GM18508 (cell line): Measurements from ENCODE around the gene CHSY3.

ENCODE experiments used
- ATAC-seq: cut with Tn5 transposase; IDR thresholded peaks from one replicate; pipeline ENCODE4 v1.9.1; 2021; ENCODE audit warnings: moderate number of reproducible peaks; ENCODE audit not compliant: insufficient read depth, unreplicated experiment

CHSY3 gene

GRCh38 chr5:129945028-129945427 lies 40.8 kb downstream of the CHSY3 start:
- no peak for ATAC-seq

- ATAC-seq: no peak
Observed at GRCh38 chr5:129945774-129946270, 41.6 kb downstream of the CHSY3 start.

GRCh38 chr5:129951039-129951438 lies 46.8 kb downstream of the CHSY3 start:
- ATAC-seq: no peak

GRCh38 chr5:129958581-129958980 lies 54.3 kb downstream of the CHSY3 start:
- no peak for ATAC-seq

- ATAC-seq: no peak
Observed at GRCh38 chr5:129960831-129961230, 56.6 kb downstream of the CHSY3 start.

- ATAC-seq: no peak
Observed at GRCh38 chr5:129962506-129962905, 58.2 kb downstream of the CHSY3 start.

- no peak for ATAC-seq
Observed at GRCh38 chr5:129963359-129963758, 59.1 kb downstream of the CHSY3 start.

GRCh38 chr5:129966071-129966470 lies 61.8 kb downstream of the CHSY3 start:
- ATAC-seq: no peak

- no peak for ATAC-seq
Observed at GRCh38 chr5:129971714-129972113, 67.4 kb downstream of the CHSY3 start.

- no peak for ATAC-seq
Observed at GRCh38 chr5:129972465-129973141, 68.3 kb downstream of the CHSY3 start.

- no peak for ATAC-seq
Observed at GRCh38 chr5:129973716-129974426, 69.6 kb downstream of the CHSY3 start.

GRCh38 chr5:129977810-129978209 lies 73.5 kb downstream of the CHSY3 start:
- peak; percentile 84 for ATAC-seq

GRCh38 chr5:129978270-129978669 lies 74.0 kb downstream of the CHSY3 start:
- ATAC-seq: no peak

GRCh38 chr5:129988453-129988852 lies 84.2 kb downstream of the CHSY3 start:
- ATAC-seq: no peak

- ATAC-seq: no peak
Observed at GRCh38 chr5:129991780-129992179, 87.5 kb downstream of the CHSY3 start.

- no peak for ATAC-seq
Observed at GRCh38 chr5:129996896-129997295, 92.6 kb downstream of the CHSY3 start.

GRCh38 chr5:130000460-130000859 lies 96.2 kb downstream of the CHSY3 start:
- ATAC-seq: no peak

GRCh38 chr5:130002183-130002582 lies 97.9 kb downstream of the CHSY3 start:
- no peak for ATAC-seq

GRCh38 chr5:130002876-130003275 lies 98.6 kb downstream of the CHSY3 start:
- no peak for ATAC-seq

- ATAC-seq: no peak
Observed at GRCh38 chr5:130011986-130012385, 107.7 kb downstream of the CHSY3 start.

- ATAC-seq: no peak
Observed at GRCh38 chr5:130017173-130017572, 112.9 kb downstream of the CHSY3 start.

- no peak for ATAC-seq
Observed at GRCh38 chr5:130018641-130019040, 114.4 kb downstream of the CHSY3 start.
